Stimulated activated CD8-positive, alpha-beta memory T cell treated with anti-CD3 and anti-CD28 coated beads, Interleukin-4, amount 100 ng/mL, for 48 hours (primary cell): ENCODE results near the gene TYMP.

Experiments used
- DNase-seq: peaks from one replicate; pipeline ENCODE4 v3.0.0-alpha.2; 2020

The TYMP gene

GRCh38 chr22:50504369-50505211 lies 25.2 kb downstream of the TYMP start:
- DNase-seq, result no peak

- peak; percentile 56 for DNase-seq
Observed at GRCh38 chr22:50503475-50504145, 26.2 kb downstream of the TYMP start.

GRCh38 chr22:50502628-50503474 lies 27.0 kb downstream of the TYMP start:
- DNase-seq, result no peak

GRCh38 chr22:50502096-50502495 lies 27.7 kb downstream of the TYMP start:
- no peak for DNase-seq

- no peak for DNase-seq
Observed at GRCh38 chr22:50500452-50500851, 29.4 kb downstream of the TYMP start.

- peak; percentile 80 for DNase-seq
Observed at GRCh38 chr22:50498322-50498890, 31.4 kb downstream of the TYMP start.

GRCh38 chr22:50497093-50497492 lies 32.7 kb downstream of the TYMP start:
- DNase-seq, result no peak

GRCh38 chr22:50490531-50491308 lies 39.1 kb downstream of the TYMP start:
- no peak for DNase-seq

GRCh38 chr22:50489363-50490243 lies 40.2 kb downstream of the TYMP start:
- DNase-seq, result no peak

GRCh38 chr22:50488886-50489285 lies 40.9 kb downstream of the TYMP start:
- DNase-seq, result no peak

GRCh38 chr22:50488006-50488677 lies 41.7 kb downstream of the TYMP start:
- DNase-seq, result no peak

- no peak for DNase-seq
Observed at GRCh38 chr22:50487290-50488005, 42.4 kb downstream of the TYMP start.

GRCh38 chr22:50486561-50487289 lies 43.1 kb downstream of the TYMP start, which contains the start of gene MIOX:
MIOX (plus strand) TSS chr22:50486859; CDS start chr22:50486898, 39 bp downstream.
- no peak for DNase-seq

GRCh38 chr22:50485221-50486131 lies 44.3 kb downstream of the TYMP start:
- DNase-seq, result no peak

GRCh38 chr22:50483977-50484853 lies 45.6 kb downstream of the TYMP start:
- DNase-seq, result no peak

GRCh38 chr22:50483556-50483955 lies 46.3 kb downstream of the TYMP start:
- no peak for DNase-seq

- DNase-seq, result no peak
Observed at GRCh38 chr22:50483106-50483505, 46.7 kb downstream of the TYMP start.
